ENCODE measurements around the gene GCHFR.

GCHFR gene

GRCh38 chr15:40763801-40764628 is at the start of gene GCHFR:
TSS of gene GCHFR (plus strand) at chr15:40764068. CDS start at chr15:40764181, 113 bp downstream.
- DNase-seq = peak; percentile 73

GRCh38 chr15:40714144-40714543 is 49.7 kb upstream of the GCHFR start:
- no peak for DNase-seq

GRCh38 chr15:40716165-40716564 is 47.7 kb upstream of the GCHFR start:
- no peak for DNase-seq

GRCh38 chr15:40721701-40722100 is 42.2 kb upstream of the GCHFR start:
- no peak for DNase-seq

GRCh38 chr15:40722354-40722753 is 41.5 kb upstream of the GCHFR start:
- DNase-seq = no peak

- no peak for DNase-seq
These were observed 40.9 kb upstream of the GCHFR start for GRCh38 chr15:40722934-40723333.

GRCh38 chr15:40723919-40724318 is 39.9 kb upstream of the GCHFR start:
- no peak for DNase-seq

GRCh38 chr15:40731034-40731433 is 32.8 kb upstream of the GCHFR start:
- no peak for DNase-seq

- DNase-seq = no peak
These were observed 27.3 kb upstream of the GCHFR start for GRCh38 chr15:40736575-40736974.

GRCh38 chr15:40737048-40737447 is 26.8 kb upstream of the GCHFR start:
- no peak for DNase-seq

GRCh38 chr15:40739047-40739446 is 24.8 kb upstream of the GCHFR start:
- DNase-seq = no peak

- DNase-seq = no peak
These were observed 24.0 kb upstream of the GCHFR start for GRCh38 chr15:40739854-40740253.

GRCh38 chr15:40743485-40743901 is 20.4 kb upstream of the GCHFR start:
- no peak for DNase-seq

- no peak for DNase-seq
These were observed 19.7 kb upstream of the GCHFR start for GRCh38 chr15:40743921-40744814.

GRCh38 chr15:40744815-40745152 is 19.1 kb upstream of the GCHFR start:
- no peak for DNase-seq

GRCh38 chr15:40746916-40747418 is 16.9 kb upstream of the GCHFR start:
- no peak for DNase-seq

GRCh38 chr15:40747685-40748631 is 15.9 kb upstream of the GCHFR start:
- no peak for DNase-seq

GRCh38 chr15:40749151-40749630 is 14.7 kb upstream of the GCHFR start:
- no peak for DNase-seq

- no peak for DNase-seq
These were observed 13.0 kb upstream of the GCHFR start for GRCh38 chr15:40750885-40751284.

- DNase-seq = no peak
These were observed 12.1 kb upstream of the GCHFR start for GRCh38 chr15:40751745-40752144.

- DNase-seq = no peak
These were observed 9.3 kb upstream of the GCHFR start for GRCh38 chr15:40754574-40754882.
